ENCODE results near the gene ARRB1. TPM values are rescaled to one million over a fixed set of nuclear protein-coding genes. Genes with fewer than 3 reads are reported as not detected.

ARRB1 gene
- polyA plus RNA-seq, 2 of the 4 experiments (the other 2 are of a cell fraction): 6.8 to 14.3 TPM

- Histone ChIP-seq H3K4me2 (no peak overlapping the region), H3K4me1 (peaks cover 14% of the 10 kb centered on the region), H3K4me3 (no peak overlapping the region), H3K9me3 (no peaks in the 10 kb centered on the region), H3K27ac (no peak overlapping the region)
- TF ChIP-seq FOSB (CRISPR knock-in tag; IDR thresholded peaks at IDR 0.05): no peak
- TF ChIP-seq NPAS2 (CRISPR knock-in tag; IDR thresholded peaks at IDR 0.05; ENCODE audit: borderline replicate concordance): no peak
- TF ChIP-seq PHF8 (IDR thresholded peaks at IDR 0.05; ENCODE audit: borderline replicate concordance, low read depth): no peak
- no peak for TF ChIP-seq RFX5 (IDR thresholded peaks at IDR 0.05)
- TF ChIP-seq EP300 (IDR thresholded peaks at IDR 0.05): no peak
- TF ChIP-seq GATA3 (IDR thresholded peaks at IDR 0.05; ENCODE audit: borderline replicate concordance): no peak
- no peak for TF ChIP-seq ELK1 (IDR thresholded peaks at IDR 0.05; ENCODE audit: low read depth, low read length)
- no peak for TF ChIP-seq RAD21 (conservative IDR thresholded peaks at IDR 0.05 in 1 of 2, IDR thresholded peaks at IDR 0.05 in 1 of 2)
- no peak for TF ChIP-seq FOXS1 (CRISPR knock-in tag; IDR thresholded peaks at IDR 0.05)
- TF ChIP-seq CBX2 (IDR thresholded peaks at IDR 0.05; ENCODE audit: borderline replicate concordance, low read depth): no peak
- TF ChIP-seq POLR2A (IDR thresholded peaks at IDR 0.05; ENCODE audit: low read length): no peak
- TF ChIP-seq E2F6 (IDR thresholded peaks at IDR 0.05; ENCODE audit: borderline replicate concordance, low read depth): no peak
- TF ChIP-seq CEBPB (IDR thresholded peaks at IDR 0.05): no peak
- no peak for TF ChIP-seq JUN (IDR thresholded peaks at IDR 0.05)
- TF ChIP-seq CHD2 (IDR thresholded peaks at IDR 0.05; ENCODE audit: low read length, partially characterized antibody): no peak
- TF ChIP-seq HDAC2 (IDR thresholded peaks at IDR 0.05): no peak
- TF ChIP-seq PBX3 (IDR thresholded peaks at IDR 0.05): no peak
- TF ChIP-seq ESRRA (IDR thresholded peaks at IDR 0.05; ENCODE audit: borderline replicate concordance, low read length): no peak
- no peak for TF ChIP-seq ZFP36 (IDR thresholded peaks at IDR 0.05; ENCODE audit: borderline replicate concordance, partially characterized antibody)
- DNase-seq (ENCODE audit: low read depth in 1 of 2, low spot score in 1 of 2) (no peak), FAIRE-seq (no peak), ATAC-seq (no peak)
- CTCF ChIA-PET: interaction anchor here (0.6 to 2.7 kb wide), 5 partner anchors 11 to 484 kb away, joined by 3 to 13 read pairs (median 4); no protein-coding TSS in a partner anchor
- WGBS (ENCODE audit: missing lambda C conversion rate): 81% methylated on average over 16 of the region's 16 CpGs
- POLR2A ChIA-PET: no interaction called here
Measured at GRCh38 chr11:75314771-75315438, 36.6 kb downstream of the ARRB1 start.

GRCh38 chr11:75313513-75314272, 37.8 kb downstream of the ARRB1 start:
- WGBS (ENCODE audit: missing lambda C conversion rate): 87% methylated on average over 8 of the region's 8 CpGs
- ATAC-seq (no peak; a peak in 1 of 6 replicates), DNase-seq (ENCODE audit: low read depth in 1 of 2, low spot score in 1 of 2) (no peak), FAIRE-seq (no peak)
- Histone ChIP-seq H3K4me3 (no peak overlapping the region), H3K27ac (no peak overlapping the region), H3K4me1 (peaks cover 2% of the 10 kb centered on the region; the same call in 2 of the 3 replicates), H3K4me2 (no peak overlapping the region), H3K9me3 (no peaks in the 10 kb centered on the region)
- TF ChIP-seq CHD2 (IDR thresholded peaks at IDR 0.05; ENCODE audit: low read length, partially characterized antibody) (no peak), NR3C1 (IDR thresholded peaks at IDR 0.05) (no peak), FOSB (CRISPR knock-in tag; IDR thresholded peaks at IDR 0.05) (no peak), CTCF (IDR thresholded peaks at IDR 0.05) (no peak)
- ChIA-PET POLR2A (no interaction called here), CTCF (interaction anchor here (0.6 to 2.7 kb wide), 8 partner anchors 13 to 218 kb away, joined by 3 to 13 read pairs (median 4); no protein-coding TSS in a partner anchor)

All from A549 (cell line).